Measurements from ENCODE around the gene GREB1L. TPM values are rescaled to one million over a fixed set of nuclear protein-coding genes. Genes with fewer than 3 reads are reported as not detected.

The GREB1L gene
- total and polyA plus RNA-seq, 2 of the 13 experiments (the other 11 are each of a cell fraction or from before 2014, with no cell fraction given): 0.17 to 0.66 TPM

- no peak for FAIRE-seq
- no peaks in the 10 kb centered on the region for H3K36me3 ChIP-seq (replicated peaks in 1 of 2; ENCODE audit: control insufficient read depth in 1 of 2, insufficient read depth in 2 of 2, low read length in 2 of 2)
- in situ Hi-C loops (cut with HindIII; ENCODE audit: extremely low pct_ligation_motif_present, low pct_unique_long_range_greater_than_20kb) (no loop called here), intact Hi-C loops (cut with micrococcal nuclease; ENCODE audit: unreplicated experiment) (no loop called here)
- CTCF ChIA-PET (ENCODE audit: low intra/inter-chr PET ratio, low total read pairs): no interaction called here
- TF ChIP-seq CEBPG (CRISPR knock-in tag; IDR thresholded peaks at IDR 0.05) (no peak), KAT7 (CRISPR knock-in tag; IDR thresholded peaks at IDR 0.05; ENCODE audit: borderline replicate concordance) (no peak), ZMAT5 (CRISPR knock-in tag; IDR thresholded peaks at IDR 0.05; ENCODE audit: borderline replicate concordance, low read depth) (no peak), ZNF446 (CRISPR knock-in tag; IDR thresholded peaks at IDR 0.05) (no peak), ZBTB25 (CRISPR knock-in tag; IDR thresholded peaks at IDR 0.05) (no peak), ZNF264 (CRISPR knock-in tag; IDR thresholded peaks at IDR 0.05) (no peak), KDM5A (IDR thresholded peaks at IDR 0.05; ENCODE audit: borderline replicate concordance, low read length) (no peak), ATF7 (IDR thresholded peaks at IDR 0.05) (peak; percentile 44; the same call in 1 of the 2 replicates), ATF7 (CRISPR knock-in tag; IDR thresholded peaks at IDR 0.05) (no peak), MAFK (conservative IDR thresholded peaks at IDR 0.05 in 1 of 2, IDR thresholded peaks at IDR 0.05 in 1 of 2; ENCODE audit: low read length in 2 of 2) (peak; percentile 45 to 51; a peak in 3 of 4 replicates), MAFF (IDR thresholded peaks at IDR 0.05; ENCODE audit: low read depth, low read length) (peak; percentile 51; the same call in 1 of the 2 replicates), TRAFD1 (CRISPR knock-in tag; IDR thresholded peaks at IDR 0.05; ENCODE audit: borderline replicate concordance) (no peak), MIER2 (CRISPR knock-in tag; IDR thresholded peaks at IDR 0.05) (no peak), SETDB1 (CRISPR knock-in tag; IDR thresholded peaks at IDR 0.05; ENCODE audit: borderline replicate concordance) (no peak), DBP (CRISPR knock-in tag; IDR thresholded peaks at IDR 0.05; ENCODE audit: not compliant biosample characterization) (no peak), RFXANK (CRISPR knock-in tag; IDR thresholded peaks at IDR 0.05) (no peak), ZNF639 (CRISPR knock-in tag; conservative IDR thresholded peaks at IDR 0.05) (no peak), ZNF781 (CRISPR knock-in tag; IDR thresholded peaks at IDR 0.05; ENCODE audit: borderline replicate concordance, not compliant biosample characterization) (no peak)
- ATAC-seq: no peak
- peaks cover 18% of the 10 kb centered on the region for H3K4me1 ChIP-seq (ENCODE audit: insufficient read depth, low read length)
- no peak for DNase-seq (ENCODE audit: low spot score)
- no peak overlapping the region for H3K27ac ChIP-seq (ENCODE audit: extremely low read length, insufficient read depth, low read length)
- H3K4me2 ChIP-seq (ENCODE audit: low read depth, low read length): no peak overlapping the region
- POLR2A ChIA-PET: no interaction called here
- H2AFZ ChIP-seq (ENCODE audit: low read length): no peak overlapping the region
- no peaks in the 10 kb centered on the region; a peak in 1 of 5 replicates for H3K27me3 ChIP-seq (ENCODE audit: control insufficient read depth in 1 of 2, insufficient read depth in 2 of 2, low read length in 2 of 2)
- H3K79me2 ChIP-seq (ENCODE audit: insufficient read depth, low read length): no peaks in the 10 kb centered on the region
- no peak overlapping the region for H3K9ac ChIP-seq (ENCODE audit: insufficient read depth, low read depth, low read length)
- H3K9me3 ChIP-seq (ENCODE audit: low read length): no peaks in the 10 kb centered on the region
- no peaks in the 10 kb centered on the region for H4K20me1 ChIP-seq (ENCODE audit: insufficient read depth, low read length)
- no peak overlapping the region for H3K4me3 ChIP-seq (replicated peaks in 1 of 3; ENCODE audit: insufficient read depth in 1 of 3, low read depth in 2 of 3, low read length in 3 of 3)
- no TSS peak for BruUV-seq (replicated peaks)
- WGBS (ENCODE audit: low lambda C conversion rate): 73% methylated on average over 3 of the region's 3 CpGs
Observed at GRCh38 chr18:21486905-21487437, 244.9 kb downstream of the GREB1L start.

Measured in HepG2 (cell line).